Measurements from ENCODE around the gene INPP5D. TPM values are rescaled to one million over a fixed set of nuclear protein-coding genes. Genes with fewer than 3 reads are reported as not detected.

The INPP5D gene
- polyA plus RNA-seq, 3 donors: 30.6 to 90.2 (median 54.8) TPM

DNA sequence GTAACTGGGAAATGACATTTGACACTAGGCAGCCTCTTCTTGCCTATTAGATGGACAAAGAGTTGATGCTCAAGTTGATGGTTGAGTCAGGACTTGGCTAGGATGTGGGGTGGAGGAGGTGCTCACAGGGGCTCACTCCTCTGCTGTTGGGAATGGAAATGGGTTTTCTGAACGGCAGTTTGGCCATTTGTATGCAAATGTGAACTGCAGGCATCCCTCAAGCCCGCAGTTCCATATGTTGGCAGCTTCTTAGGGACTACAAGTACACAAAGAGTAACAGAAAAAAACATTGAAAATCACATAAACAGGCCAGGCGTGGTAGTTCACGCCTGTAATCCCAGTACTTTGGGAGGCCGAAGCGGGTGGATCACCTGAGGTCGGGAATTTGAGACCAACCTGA lies 80.8 kb downstream of the INPP5D start:
- peaks cover 92% of the 10 kb centered on the region for H4K20me1 ChIP-seq (ENCODE audit: insufficient read depth, low read length)
- H3K4me1 ChIP-seq (ENCODE audit: control insufficient read depth in 1 of 2, insufficient read depth in 2 of 2, low read length in 2 of 2): no peaks in the 10 kb centered on the region
- Mint-ChIP-seq H3K4me1 (no peaks in the 10 kb centered on the region), H3K4me3 (no peak overlapping the region), H3K9me3 (peaks cover 0 to 5% (median 0%) of the 10 kb centered on the region in 7 donors), H3K27me3 (ENCODE audit: low read depth in 3 of 3) (no peaks in the 10 kb centered on the region), H3K27ac (peak overlapping the region in 2 of 7 donors; percentile 8 to 32), H3K36me3 (peaks cover 84 to 92% of the 10 kb centered on the region in 2 donors)
- DNase-seq: no peak
- no peak overlapping the region for H3K4me3 ChIP-seq (replicated peaks in 1 of 3; ENCODE audit: low read depth in 2 of 3, low read length in 3 of 3)
- H3K9ac ChIP-seq (ENCODE audit: insufficient read depth, low read length, poor library complexity, severe bottlenecking): no peak overlapping the region
- H3K79me2 ChIP-seq (ENCODE audit: insufficient read depth, low read length): peaks cover 39% of the 10 kb centered on the region
- H3K4me2 ChIP-seq (replicated peaks; ENCODE audit: extremely low read depth, low read length, poor library complexity, severe bottlenecking): no peak overlapping the region
- no peak overlapping the region for H3K27ac ChIP-seq (ENCODE audit: low read depth in 1 of 2, low read length in 2 of 2)
- no peak overlapping the region for H2AFZ ChIP-seq (ENCODE audit: insufficient read depth, low read depth, low read length, poor library complexity, severe bottlenecking)
- H3K36me3 ChIP-seq (replicated peaks in 1 of 2; ENCODE audit: control insufficient read depth in 1 of 2, insufficient read depth in 2 of 2, low read length in 2 of 2): peaks cover 78 to 93% of the 10 kb centered on the region in 2 donors
- intact Hi-C loops (cut with micrococcal nuclease): no loop called here
- 96% methylated on average over 7 of the region's 7 CpGs for WGBS (ENCODE audit: insufficient coverage)
- H3K9me3 ChIP-seq (replicated peaks in 1 of 2; ENCODE audit: control insufficient read depth in 1 of 2, insufficient read depth in 1 of 2, low read length in 2 of 2): no peaks in the 10 kb centered on the region
- TF ChIP-seq, protein P1, sequence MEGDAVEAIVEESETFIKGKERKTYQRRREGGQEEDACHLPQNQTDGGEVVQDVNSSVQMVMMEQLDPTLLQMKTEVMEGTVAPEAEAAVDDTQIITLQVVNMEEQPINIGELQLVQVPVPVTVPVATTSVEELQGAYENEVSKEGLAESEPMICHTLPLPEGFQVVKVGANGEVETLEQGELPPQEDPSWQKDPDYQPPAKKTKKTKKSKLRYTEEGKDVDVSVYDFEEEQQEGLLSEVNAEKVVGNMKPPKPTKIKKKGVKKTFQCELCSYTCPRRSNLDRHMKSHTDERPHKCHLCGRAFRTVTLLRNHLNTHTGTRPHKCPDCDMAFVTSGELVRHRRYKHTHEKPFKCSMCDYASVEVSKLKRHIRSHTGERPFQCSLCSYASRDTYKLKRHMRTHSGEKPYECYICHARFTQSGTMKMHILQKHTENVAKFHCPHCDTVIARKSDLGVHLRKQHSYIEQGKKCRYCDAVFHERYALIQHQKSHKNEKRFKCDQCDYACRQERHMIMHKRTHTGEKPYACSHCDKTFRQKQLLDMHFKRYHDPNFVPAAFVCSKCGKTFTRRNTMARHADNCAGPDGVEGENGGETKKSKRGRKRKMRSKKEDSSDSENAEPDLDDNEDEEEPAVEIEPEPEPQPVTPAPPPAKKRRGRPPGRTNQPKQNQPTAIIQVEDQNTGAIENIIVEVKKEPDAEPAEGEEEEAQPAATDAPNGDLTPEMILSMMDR (IDR thresholded peaks at IDR 0.05): no peak
- no peaks in the 10 kb centered on the region for H3K27me3 ChIP-seq (ENCODE audit: control insufficient read depth in 2 of 2, insufficient read depth in 2 of 2, low read length in 2 of 2)

DNA sequence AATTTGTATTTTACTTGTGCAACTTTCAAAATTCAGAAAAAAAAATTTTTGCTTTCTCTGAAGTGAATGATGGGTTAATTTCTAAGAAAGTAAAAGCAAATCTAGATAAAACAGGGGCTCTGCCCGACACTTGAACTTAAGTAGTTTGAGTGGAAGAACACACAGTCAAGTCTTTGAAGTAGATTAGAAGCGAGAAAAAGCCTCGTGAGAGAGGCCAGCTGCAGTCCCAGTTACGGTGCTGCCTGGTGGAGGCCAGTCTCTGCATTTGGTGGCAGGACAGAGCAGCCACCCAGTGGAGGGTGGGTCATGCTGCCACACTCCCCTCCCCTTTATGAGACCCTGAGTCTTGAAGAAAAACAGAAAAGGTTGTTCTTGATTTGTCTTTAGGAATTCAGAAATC lies 81.8 kb downstream of the INPP5D start:
- Histone ChIP-seq H3K9me3 (replicated peaks in 1 of 2; ENCODE audit: control insufficient read depth in 1 of 2, insufficient read depth in 1 of 2, low read length in 2 of 2) (no peaks in the 10 kb centered on the region), H3K4me1 (ENCODE audit: control insufficient read depth in 1 of 2, insufficient read depth in 2 of 2, low read length in 2 of 2) (no peaks in the 10 kb centered on the region), H3K4me2 (replicated peaks; ENCODE audit: extremely low read depth, low read length, poor library complexity, severe bottlenecking) (no peak overlapping the region), H3K27ac (ENCODE audit: low read depth in 1 of 2, low read length in 2 of 2) (peak overlapping the region in 1 of 2 donors; percentile 57), H3K9ac (ENCODE audit: insufficient read depth, low read length, poor library complexity, severe bottlenecking) (no peak overlapping the region), H4K20me1 (ENCODE audit: insufficient read depth, low read length) (peaks cover 92% of the 10 kb centered on the region), H3K36me3 (replicated peaks in 1 of 2; ENCODE audit: control insufficient read depth in 1 of 2, insufficient read depth in 2 of 2, low read length in 2 of 2) (peaks cover 79 to 93% of the 10 kb centered on the region in 2 donors), H3K79me2 (ENCODE audit: insufficient read depth, low read length) (peaks cover 39% of the 10 kb centered on the region), H2AFZ (ENCODE audit: insufficient read depth, low read depth, low read length, poor library complexity, severe bottlenecking) (no peak overlapping the region), H3K4me3 (replicated peaks in 1 of 3; ENCODE audit: low read depth in 2 of 3, low read length in 3 of 3) (no peak overlapping the region), H3K27me3 (ENCODE audit: control insufficient read depth in 2 of 2, insufficient read depth in 2 of 2, low read length in 2 of 2) (no peaks in the 10 kb centered on the region)
- WGBS (ENCODE audit: insufficient coverage): 90% methylated on average over 3 of the region's 4 CpGs
- TF ChIP-seq, protein P1 (IDR thresholded peaks at IDR 0.05): no peak
- no peaks in the 10 kb centered on the region for H3K4me1 Mint-ChIP-seq
- DNase-seq: no peak
- H3K27me3 Mint-ChIP-seq (ENCODE audit: low read depth in 3 of 3): no peaks in the 10 kb centered on the region
- peak overlapping the region in 2 of 7 donors; percentile 10 to 75 for H3K27ac Mint-ChIP-seq
- H3K9me3 Mint-ChIP-seq: peaks cover 0 to 5% (median 0%) of the 10 kb centered on the region in 7 donors
- H3K4me3 Mint-ChIP-seq: no peak overlapping the region
- intact Hi-C loops (cut with micrococcal nuclease): no loop called here
- peaks cover 84 to 92% of the 10 kb centered on the region in 2 donors for H3K36me3 Mint-ChIP-seq

Measured in CD14-positive monocyte (primary cell).